Activated CD8-positive, alpha-beta T cell treated with anti-CD3 and anti-CD28 coated beads for 36 hours (primary cell): ENCODE results near the gene CST4. TPM values are rescaled to one million over a fixed set of nuclear protein-coding genes. Genes with fewer than 3 reads are reported as not detected.
A peak's percentile ranks its signal among the peaks of the same experiment; 100 is the strongest.
"Not testable (repeated sequence)": the region's sequence is repeated elsewhere in the genome, so short reads cannot be mapped to it uniquely, and the experiment has no call there.

Source experiments
- ATAC-seq: fragments of 200-7000 bp; cut with Tn5 transposase; one replicate; pipeline ENCODE4 v1.10.0; 2021; ENCODE audit warnings: mild to moderate bottlenecking, moderate library complexity
- CTCF ChIA-PET: fragments of 350-600 bp; sonication (Branson Sonifier 250); formaldehyde crosslinking; loops from one replicate; lab custom pipeline; 2021; ENCODE audit warnings: antibody characterized with exemption; lab: Charles Lee
- POLR2A ChIA-PET: fragments of 350-600 bp; sonication (Branson Sonifier 250); formaldehyde crosslinking; loops from one replicate; lab custom pipeline; 2021; ENCODE audit warnings: antibody characterized with exemption; lab: Charles Lee
- DNase-seq: peaks from one replicate; pipeline ENCODE4 v3.0.0-alpha.2; 2020
- H3K27ac Mint-ChIP-seq: one replicate; pipeline ENCODE4 v1.8.0; 2021; ENCODE audit warnings: mild to moderate bottlenecking, mixed read lengths
- H3K27me3 Mint-ChIP-seq: one replicate; pipeline ENCODE4 v1.8.0; 2021; ENCODE audit warnings: mixed read lengths
- H3K36me3 Mint-ChIP-seq: one replicate; pipeline ENCODE4 v1.8.0; 2021; ENCODE audit warnings: low read depth, mixed read lengths
- H3K4me1 Mint-ChIP-seq: one replicate; pipeline ENCODE4 v1.8.0; 2021; ENCODE audit warnings: low read depth, mixed read lengths
- H3K4me3 Mint-ChIP-seq: one replicate; pipeline ENCODE4 v1.8.0; 2021; ENCODE audit warnings: mild to moderate bottlenecking, moderate library complexity, mixed read lengths
- H3K9me3 Mint-ChIP-seq: one replicate; pipeline ENCODE4 v1.8.0; 2021; ENCODE audit warnings: mixed read lengths
- intact Hi-C: fragments of 100-400 bp; cut with micrococcal nuclease; formaldehyde crosslinking; loops from one replicate; pipeline ENCODE4 v1.10.0; 2022
- total RNA-seq, 2 experiments: library from RNA; stranded (reverse); gene quantifications; one replicate each; pipeline ENCODE4 v1.2.3, GENCODE V29; 2021
- TF ChIP-seq, protein P1 (sequence below): fragments of 200-600 bp; IDR thresholded peaks from one replicate; pipeline ENCODE4 v1.8.0; 2022; ENCODE audit warnings: antibody characterized with exemption, mild to moderate bottlenecking

The CST4 gene
- total RNA-seq, 2 experiments from 2014 or later = not detected

DNA sequence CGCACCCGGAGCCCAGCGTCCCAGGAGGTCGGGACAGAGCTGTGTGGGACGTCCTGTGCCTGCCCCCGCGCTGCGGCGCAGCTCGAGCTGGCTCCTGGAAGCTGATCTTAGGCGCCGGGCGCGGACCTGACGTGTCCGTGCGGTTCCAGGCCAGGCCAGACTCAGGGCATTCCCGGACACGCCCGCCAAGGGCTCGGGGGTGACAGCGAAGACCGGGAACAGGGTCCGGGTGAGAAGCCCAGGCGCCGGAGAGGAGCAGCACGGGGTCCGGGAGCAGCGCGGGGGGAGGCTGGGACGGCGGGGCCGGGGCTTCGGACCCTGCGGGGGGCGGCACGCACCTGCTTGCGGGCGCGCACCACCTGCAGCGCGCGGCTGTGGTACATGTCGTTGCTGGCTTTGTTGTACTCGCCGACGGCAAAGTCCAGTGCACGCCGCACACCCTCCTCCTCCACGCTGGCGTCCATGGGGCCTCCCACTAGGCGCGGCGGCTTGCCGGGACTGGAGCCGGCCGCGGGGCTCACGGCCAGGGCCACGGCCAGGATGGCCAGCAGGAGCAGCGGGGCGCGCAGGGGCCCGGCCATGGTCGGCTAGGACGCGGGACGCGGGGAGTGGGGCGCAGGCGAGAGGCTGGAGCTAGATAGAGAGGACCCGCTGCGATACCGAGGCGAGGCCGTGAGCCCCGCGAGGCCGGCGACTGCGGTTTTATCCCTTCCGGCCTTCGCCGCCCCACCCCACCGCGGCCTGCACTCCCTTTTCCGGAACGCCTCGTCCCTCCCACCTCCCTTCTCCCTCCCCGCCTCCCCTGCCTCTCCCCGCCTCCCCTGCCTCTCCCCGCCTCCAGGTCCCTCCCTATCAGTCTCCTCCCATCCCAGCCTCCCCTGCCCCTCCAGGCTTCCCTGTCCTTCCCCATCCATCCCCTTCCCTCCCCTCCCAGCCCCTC is 51.3 kb downstream of the CST4 start, which contains the start of gene CST3:
CST3 (minus strand) TSS at position 674 of the 940 bp plus-strand sequence; CDS start at position 581, 93 bp downstream.
- ATAC-seq (no peak), DNase-seq (peak; percentile 14)
- H3K27me3 Mint-ChIP-seq = peaks cover 18% of the 10 kb centered on the region
- H3K4me1 Mint-ChIP-seq = peaks cover 7% of the 10 kb centered on the region
- TF ChIP-seq, protein P1, sequence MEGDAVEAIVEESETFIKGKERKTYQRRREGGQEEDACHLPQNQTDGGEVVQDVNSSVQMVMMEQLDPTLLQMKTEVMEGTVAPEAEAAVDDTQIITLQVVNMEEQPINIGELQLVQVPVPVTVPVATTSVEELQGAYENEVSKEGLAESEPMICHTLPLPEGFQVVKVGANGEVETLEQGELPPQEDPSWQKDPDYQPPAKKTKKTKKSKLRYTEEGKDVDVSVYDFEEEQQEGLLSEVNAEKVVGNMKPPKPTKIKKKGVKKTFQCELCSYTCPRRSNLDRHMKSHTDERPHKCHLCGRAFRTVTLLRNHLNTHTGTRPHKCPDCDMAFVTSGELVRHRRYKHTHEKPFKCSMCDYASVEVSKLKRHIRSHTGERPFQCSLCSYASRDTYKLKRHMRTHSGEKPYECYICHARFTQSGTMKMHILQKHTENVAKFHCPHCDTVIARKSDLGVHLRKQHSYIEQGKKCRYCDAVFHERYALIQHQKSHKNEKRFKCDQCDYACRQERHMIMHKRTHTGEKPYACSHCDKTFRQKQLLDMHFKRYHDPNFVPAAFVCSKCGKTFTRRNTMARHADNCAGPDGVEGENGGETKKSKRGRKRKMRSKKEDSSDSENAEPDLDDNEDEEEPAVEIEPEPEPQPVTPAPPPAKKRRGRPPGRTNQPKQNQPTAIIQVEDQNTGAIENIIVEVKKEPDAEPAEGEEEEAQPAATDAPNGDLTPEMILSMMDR = no peak
- H3K4me3 Mint-ChIP-seq = peak within 1 kb of the TSS; percentile 48
- intact Hi-C loops = no loop called here
- H3K9me3 Mint-ChIP-seq = no peaks in the 10 kb centered on the region
- no peaks in the 10 kb centered on the region for H3K36me3 Mint-ChIP-seq
- ChIA-PET POLR2A (no interaction called here), CTCF (no interaction called here)
- H3K27ac Mint-ChIP-seq = no peak within 1 kb of the TSS

DNA sequence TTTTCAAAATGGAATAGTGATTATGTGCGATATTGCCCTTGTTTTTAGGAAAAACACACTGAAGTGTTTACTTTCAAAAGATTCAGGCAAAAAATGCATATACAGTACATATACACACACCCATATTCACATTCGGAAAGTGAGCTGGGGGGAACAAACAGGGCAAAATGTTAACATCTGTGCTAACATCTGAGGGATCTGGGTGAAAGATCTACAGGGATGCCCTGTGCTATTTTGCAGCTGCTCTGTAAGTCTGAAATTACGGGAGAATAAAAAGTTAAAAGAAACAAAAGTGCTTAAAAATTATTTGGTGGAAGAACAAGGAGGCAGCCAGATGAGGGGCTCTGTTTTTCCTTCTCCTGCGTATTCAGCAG is 51.9 kb downstream of the CST4 start:
- Mint-ChIP-seq H3K9me3 (no peaks in the 10 kb centered on the region), H3K36me3 (no peaks in the 10 kb centered on the region), H3K27me3 (peaks cover 18% of the 10 kb centered on the region), H3K27ac (no peak overlapping the region), H3K4me3 (peak overlapping the region; percentile 48), H3K4me1 (peaks cover 7% of the 10 kb centered on the region)
- ChIA-PET POLR2A (no interaction called here), CTCF (no interaction called here)
- TF ChIP-seq, protein P1 = no peak
- DNase-seq = no peak
- intact Hi-C loops = no loop called here
- ATAC-seq = no peak

- Mint-ChIP-seq H3K36me3 (no peaks in the 10 kb centered on the region), H3K4me1 (peaks cover 7% of the 10 kb centered on the region), H3K9me3 (no peaks in the 10 kb centered on the region), H3K27ac (no peak overlapping the region), H3K4me3 (no peak overlapping the region), H3K27me3 (peaks cover 18% of the 10 kb centered on the region)
- DNase-seq (no peak), ATAC-seq (no peak)
- CTCF ChIA-PET = no interaction called here
- POLR2A ChIA-PET = no interaction called here
- intact Hi-C loops = no loop called here
- TF ChIP-seq, protein P1 = no peak
These were observed 52.5 kb downstream of the CST4 start for GRCh38 chr20:23636182-23636907.

DNA sequence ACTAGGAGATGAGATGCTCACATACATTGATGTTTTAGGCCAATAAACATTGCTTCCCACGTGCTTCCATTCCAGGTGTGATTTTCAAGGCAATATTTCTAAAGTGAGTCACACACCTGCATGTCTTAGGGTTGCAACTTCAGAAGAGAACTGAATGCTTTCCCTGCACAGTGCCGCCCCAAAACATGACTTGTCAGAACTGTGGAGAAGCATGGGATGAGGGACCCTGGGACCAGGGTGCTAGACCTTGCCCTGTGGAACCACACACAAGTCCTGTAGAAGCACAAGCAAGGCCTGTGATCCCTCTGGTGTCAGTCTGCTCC is 53.1 kb downstream of the CST4 start:
- H3K4me3 Mint-ChIP-seq, H3K9me3 Mint-ChIP-seq, H3K27ac Mint-ChIP-seq, ATAC-seq, POLR2A ChIA-PET, CTCF ChIA-PET, H3K4me1 Mint-ChIP-seq, DNase-seq, H3K36me3 Mint-ChIP-seq, intact Hi-C loops: not testable (repeated sequence)
- H3K27me3 Mint-ChIP-seq = peaks cover 18% of the 10 kb centered on the region

Other genes with a start within 250 kb of the CST4 start
- not detected for gene CSTL1, start 249.4 kb downstream of the CST4 start, total RNA-seq
- gene CST11, start 236.2 kb downstream of the CST4 start, total RNA-seq = not detected
- not detected for gene CST8, start 197.9 kb downstream of the CST4 start, total RNA-seq
- gene CST9L, start 120.6 kb downstream of the CST4 start, total RNA-seq = not detected
- not detected for gene CST9, start 83.1 kb downstream of the CST4 start, total RNA-seq
- 1 to 10 TPM in 1 of 2 experiments, under 1 TPM in 1; 0.72 to 1.2 TPM for gene CST3, start 51.1 kb downstream of the CST4 start, total RNA-seq
- not detected for gene CST1, start 61.9 kb upstream of the CST4 start, total RNA-seq
- not detected for gene CST2, start 137.7 kb upstream of the CST4 start, total RNA-seq
- not detected for gene CST5, start 190.7 kb upstream of the CST4 start, total RNA-seq